ENCODE measurements around the gene L3MBTL4. TPM values are rescaled to one million over a fixed set of nuclear protein-coding genes. Genes with fewer than 3 reads are reported as not detected.

L3MBTL4 gene
- total RNA-seq, 1 donor from 2014 or later = 0.56 TPM

GRCh38 chr18:6255116-6255705 is 159.5 kb downstream of the L3MBTL4 start:
- H3K9me3 Mint-ChIP-seq (ENCODE audit: unreplicated experiment) = peaks cover 8% of the 10 kb centered on the region
- H3K4me3 Mint-ChIP-seq (ENCODE audit: unreplicated experiment) = no peak overlapping the region
- no peak for TF ChIP-seq CTCF (IDR thresholded peaks at IDR 0.05; ENCODE audit: unreplicated experiment)
- no peak overlapping the region for H3K27ac Mint-ChIP-seq (ENCODE audit: unreplicated experiment)
- no peaks in the 10 kb centered on the region for H3K36me3 Mint-ChIP-seq (ENCODE audit: low read depth, unreplicated experiment)
- no peak for DNase-seq (ENCODE audit: low spot score)
- H3K27me3 Mint-ChIP-seq (ENCODE audit: unreplicated experiment) = no peaks in the 10 kb centered on the region
- H3K4me1 Mint-ChIP-seq (ENCODE audit: unreplicated experiment) = peaks cover 21% of the 10 kb centered on the region

- DNase-seq (ENCODE audit: low spot score) = no peak
- H3K4me3 Mint-ChIP-seq (ENCODE audit: unreplicated experiment) = no peak overlapping the region
- H3K9me3 Mint-ChIP-seq (ENCODE audit: unreplicated experiment) = peaks cover 5% of the 10 kb centered on the region
- no peaks in the 10 kb centered on the region for H3K36me3 Mint-ChIP-seq (ENCODE audit: low read depth, unreplicated experiment)
- no peak overlapping the region for H3K27ac Mint-ChIP-seq (ENCODE audit: unreplicated experiment)
- H3K27me3 Mint-ChIP-seq (ENCODE audit: unreplicated experiment) = no peaks in the 10 kb centered on the region
- H3K4me1 Mint-ChIP-seq (ENCODE audit: unreplicated experiment) = peaks cover 21% of the 10 kb centered on the region
- no peak for TF ChIP-seq CTCF (IDR thresholded peaks at IDR 0.05; ENCODE audit: unreplicated experiment)
Observed at GRCh38 chr18:6254456-6254855, 160.3 kb downstream of the L3MBTL4 start.

- TF ChIP-seq CTCF (IDR thresholded peaks at IDR 0.05; ENCODE audit: unreplicated experiment) = no peak
- no peaks in the 10 kb centered on the region for H3K36me3 Mint-ChIP-seq (ENCODE audit: low read depth, unreplicated experiment)
Observed at GRCh38 chr18:6251084-6251483, 163.6 kb downstream of the L3MBTL4 start.

GRCh38 chr18:6249788-6250187 is 164.9 kb downstream of the L3MBTL4 start:
- no peaks in the 10 kb centered on the region for H3K9me3 Mint-ChIP-seq (ENCODE audit: unreplicated experiment)
- TF ChIP-seq CTCF (IDR thresholded peaks at IDR 0.05; ENCODE audit: unreplicated experiment) = no peak
- H3K36me3 Mint-ChIP-seq (ENCODE audit: low read depth, unreplicated experiment) = no peaks in the 10 kb centered on the region
- DNase-seq (ENCODE audit: low spot score) = no peak
- H3K27me3 Mint-ChIP-seq (ENCODE audit: unreplicated experiment) = no peaks in the 10 kb centered on the region
- H3K4me1 Mint-ChIP-seq (ENCODE audit: unreplicated experiment) = peaks cover 3% of the 10 kb centered on the region
- no peak overlapping the region for H3K4me3 Mint-ChIP-seq (ENCODE audit: unreplicated experiment)
- no peak overlapping the region for H3K27ac Mint-ChIP-seq (ENCODE audit: unreplicated experiment)

More at GRCh38 chr18:6251084-6251483, 163.6 kb downstream of the L3MBTL4 start:
- Mint-ChIP-seq H3K4me1 (ENCODE audit: unreplicated experiment) (peaks cover 13% of the 10 kb centered on the region), H3K9me3 (ENCODE audit: unreplicated experiment) (no peaks in the 10 kb centered on the region), H3K27ac (ENCODE audit: unreplicated experiment) (no peak overlapping the region), H3K27me3 (ENCODE audit: unreplicated experiment) (no peaks in the 10 kb centered on the region), H3K4me3 (ENCODE audit: unreplicated experiment) (no peak overlapping the region)
- no peak for DNase-seq (ENCODE audit: low spot score)

- Mint-ChIP-seq H3K4me1 (ENCODE audit: unreplicated experiment) (no peaks in the 10 kb centered on the region), H3K36me3 (ENCODE audit: low read depth, unreplicated experiment) (no peaks in the 10 kb centered on the region), H3K9me3 (ENCODE audit: unreplicated experiment) (no peaks in the 10 kb centered on the region), H3K27me3 (ENCODE audit: unreplicated experiment) (no peaks in the 10 kb centered on the region), H3K4me3 (ENCODE audit: unreplicated experiment) (no peak overlapping the region), H3K27ac (ENCODE audit: unreplicated experiment) (no peak overlapping the region)
- no peak for TF ChIP-seq CTCF (IDR thresholded peaks at IDR 0.05; ENCODE audit: unreplicated experiment)
- DNase-seq (ENCODE audit: low spot score) = no peak
Observed at GRCh38 chr18:6249170-6249569, 165.5 kb downstream of the L3MBTL4 start.
